Activated CD4-positive, CD25-positive, alpha-beta regulatory T cell (primary cell): ENCODE measurements around the gene GPR62.
"Not testable (repeated sequence)": the region's sequence is repeated elsewhere in the genome, so short reads cannot be mapped to it uniquely, and the experiment has no call there.

Source experiments
- DNase-seq, 4 experiments: peaks; one replicate each; lab custom pipeline; 2025; lab: John Stamatoyannopoulos, UW

The GPR62 gene

GRCh38 chr3:51970606-51971300 is 15.6 kb downstream of the GPR62 start:
- DNase-seq: no peak

GRCh38 chr3:51971350-51971749 is 16.2 kb downstream of the GPR62 start:
- no peak for DNase-seq

DNA sequence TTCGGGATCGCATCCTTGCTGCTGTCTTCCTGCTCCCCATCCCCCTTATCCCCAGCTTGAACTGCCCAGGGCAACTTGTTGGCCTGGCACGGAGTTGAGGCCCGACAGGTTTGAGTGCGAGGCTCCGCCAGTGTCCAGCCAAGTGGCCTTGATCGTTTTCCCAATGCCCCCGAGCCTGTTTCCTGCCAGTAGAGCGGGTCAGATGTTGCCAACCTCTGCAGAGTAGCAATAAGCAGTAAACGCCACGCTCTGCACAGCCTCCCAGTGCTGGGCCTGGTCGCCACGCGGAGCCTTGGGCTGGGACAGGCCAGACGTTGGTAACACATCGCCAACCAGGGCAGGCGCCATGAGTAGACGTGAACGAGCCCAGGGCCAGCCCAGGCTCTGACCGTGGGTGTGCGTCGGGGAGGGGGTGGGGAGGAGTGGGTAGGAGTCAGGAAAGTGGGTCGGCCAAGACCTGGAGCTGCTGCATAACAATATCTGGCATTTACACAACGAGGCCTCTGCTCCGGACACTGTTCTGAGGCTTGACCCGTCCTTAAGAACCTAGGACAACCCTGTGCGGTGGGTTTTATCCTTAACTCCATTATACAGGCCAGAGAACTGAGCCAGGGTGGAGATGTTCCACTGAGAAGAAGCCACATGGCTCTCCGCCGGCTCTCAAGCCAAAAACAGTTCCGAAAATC is 19.2 kb downstream of the GPR62 start:
- no peak for DNase-seq

DNA sequence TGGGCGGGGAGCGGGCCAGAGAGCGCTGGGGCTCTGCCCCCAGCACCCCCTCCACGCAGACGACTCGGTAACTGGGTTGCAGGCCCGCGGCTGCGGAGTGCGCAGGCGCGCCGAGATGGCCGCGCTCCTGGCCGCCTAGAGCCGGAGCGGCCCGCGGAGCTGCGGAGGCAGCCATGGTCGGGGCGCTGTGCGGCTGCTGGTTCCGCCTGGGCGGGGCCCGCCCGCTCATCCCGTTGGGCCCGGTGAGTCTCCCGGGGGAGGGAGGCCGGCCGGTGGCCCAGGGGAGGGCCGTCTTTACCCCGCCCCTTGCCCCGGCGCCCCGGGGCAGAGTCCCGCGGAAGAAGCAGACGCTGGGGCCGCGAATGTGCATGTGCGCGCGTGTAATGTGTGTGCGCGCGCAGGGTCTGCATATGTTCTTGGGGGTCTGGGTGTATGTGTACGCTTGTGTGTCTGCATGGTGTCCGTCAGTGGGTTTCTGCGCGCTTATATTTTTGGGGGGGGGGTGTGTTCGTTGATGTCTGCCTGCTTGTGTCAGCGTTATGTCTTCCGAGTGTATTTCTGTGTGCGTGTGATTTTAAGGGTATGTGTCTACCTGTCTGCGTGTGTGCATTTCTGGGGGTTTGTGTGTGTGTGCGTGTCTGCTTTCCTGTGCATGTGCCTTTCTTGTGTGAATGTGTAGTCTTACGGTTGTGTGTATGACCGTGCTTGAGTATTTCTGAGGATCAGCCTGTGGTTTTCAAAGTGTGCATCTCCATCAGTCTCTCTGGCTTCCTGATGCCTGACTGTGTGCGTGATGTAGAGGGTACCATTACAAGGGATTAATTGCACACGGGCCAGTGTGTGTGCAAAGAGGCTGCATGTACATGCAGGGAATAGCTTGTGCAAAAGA is 20.0 kb downstream of the GPR62 start, which contains the start of gene ABHD14A:
Gene ABHD14A, plus strand, starts transcription at position 102 of the 889 bp plus-strand sequence. Its CDS starts 72 bp downstream, at position 174.
- peak; percentile 28 to 58 (median 48) for DNase-seq

DNA sequence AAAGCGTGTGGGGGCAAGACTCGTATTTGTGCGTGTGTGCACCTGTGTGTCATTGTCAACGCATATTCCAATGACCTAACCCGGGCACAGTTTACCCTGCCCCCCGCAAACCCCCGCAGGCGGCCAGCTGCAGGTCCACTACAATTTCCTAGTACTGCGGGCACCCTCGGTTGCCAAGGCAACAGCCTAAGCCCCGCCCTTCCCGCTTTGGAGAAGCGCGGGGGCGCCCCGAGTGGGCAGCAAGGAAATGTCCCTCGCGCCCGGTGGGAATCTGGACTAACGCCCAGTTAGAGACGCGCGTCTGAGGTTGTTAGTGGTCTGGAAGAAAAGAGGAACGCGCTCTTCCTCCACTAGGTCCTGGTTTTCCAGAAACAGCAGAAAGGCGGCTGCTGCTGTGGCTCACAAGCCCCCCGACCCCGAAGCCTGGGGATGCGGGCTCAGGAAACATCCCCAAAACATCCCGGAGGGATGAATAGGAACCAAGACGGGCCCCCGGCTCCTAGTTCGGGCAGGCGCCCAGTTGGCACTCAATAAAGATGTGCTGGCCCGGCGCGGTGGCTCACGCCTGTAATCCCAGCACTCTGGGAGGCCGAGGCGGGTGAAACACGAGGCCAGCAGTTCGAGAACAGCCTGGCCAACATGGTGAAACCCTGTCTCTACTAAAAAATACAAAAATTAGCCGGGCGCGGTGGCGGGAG is 20.8 kb downstream of the GPR62 start:
- no peak for DNase-seq

DNA sequence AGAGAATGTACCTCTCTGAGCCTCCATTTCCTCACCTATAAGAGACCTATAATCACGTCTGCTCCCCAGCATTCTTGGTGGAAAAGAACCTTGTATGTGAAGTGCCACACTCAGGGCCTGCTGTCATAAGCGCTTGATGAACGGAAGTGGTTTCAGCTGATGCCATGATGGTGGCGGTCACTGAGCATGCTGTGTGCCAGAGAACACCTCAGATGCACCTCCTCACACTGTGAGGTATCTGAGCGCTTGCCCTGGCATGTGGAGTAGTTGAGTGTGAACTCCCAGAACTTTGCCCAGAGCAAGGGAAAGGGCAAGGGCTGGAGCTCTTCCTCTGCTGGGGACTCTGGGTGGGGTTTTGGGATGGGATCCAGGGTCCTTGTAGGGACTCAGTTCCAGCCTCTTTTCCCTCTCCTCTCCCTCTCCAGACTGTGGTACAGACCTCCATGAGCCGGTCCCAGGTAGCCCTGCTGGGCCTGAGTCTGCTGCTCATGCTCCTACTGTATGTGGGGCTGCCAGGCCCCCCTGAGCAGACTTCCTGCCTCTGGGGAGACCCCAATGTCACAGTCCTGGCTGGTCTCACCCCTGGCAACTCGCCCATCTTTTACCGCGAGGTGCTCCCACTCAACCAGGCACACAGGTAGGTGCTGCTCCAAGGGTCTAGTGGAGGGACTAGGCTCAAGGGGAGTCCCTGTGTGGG is 22.4 kb downstream of the GPR62 start:
- no peak for DNase-seq

- no peak for DNase-seq
Observed at GRCh38 chr3:51978143-51978502, 22.9 kb downstream of the GPR62 start.

DNA sequence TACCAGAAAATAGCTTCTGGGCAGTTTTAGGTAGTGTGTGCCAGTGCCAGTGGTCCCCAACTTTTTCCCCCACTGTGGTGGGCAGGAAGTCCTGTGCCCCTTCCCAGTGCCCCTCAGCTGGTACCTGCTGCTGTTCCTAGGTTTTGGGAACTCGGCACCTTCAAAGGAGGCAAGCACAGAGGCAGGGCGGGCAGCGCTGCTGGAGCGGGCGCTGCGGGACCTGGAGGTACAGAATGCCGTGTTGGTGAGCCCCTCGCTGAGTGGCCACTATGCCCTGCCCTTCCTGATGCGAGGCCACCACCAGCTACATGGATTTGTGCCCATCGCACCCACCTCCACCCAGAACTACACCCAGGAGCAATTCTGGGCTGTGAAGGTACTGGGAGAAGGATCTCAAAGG is 25.1 kb downstream of the GPR62 start:
- no peak for DNase-seq

GRCh38 chr3:51982352-51982837 is 27.2 kb downstream of the GPR62 start:
- DNase-seq: no peak

DNA sequence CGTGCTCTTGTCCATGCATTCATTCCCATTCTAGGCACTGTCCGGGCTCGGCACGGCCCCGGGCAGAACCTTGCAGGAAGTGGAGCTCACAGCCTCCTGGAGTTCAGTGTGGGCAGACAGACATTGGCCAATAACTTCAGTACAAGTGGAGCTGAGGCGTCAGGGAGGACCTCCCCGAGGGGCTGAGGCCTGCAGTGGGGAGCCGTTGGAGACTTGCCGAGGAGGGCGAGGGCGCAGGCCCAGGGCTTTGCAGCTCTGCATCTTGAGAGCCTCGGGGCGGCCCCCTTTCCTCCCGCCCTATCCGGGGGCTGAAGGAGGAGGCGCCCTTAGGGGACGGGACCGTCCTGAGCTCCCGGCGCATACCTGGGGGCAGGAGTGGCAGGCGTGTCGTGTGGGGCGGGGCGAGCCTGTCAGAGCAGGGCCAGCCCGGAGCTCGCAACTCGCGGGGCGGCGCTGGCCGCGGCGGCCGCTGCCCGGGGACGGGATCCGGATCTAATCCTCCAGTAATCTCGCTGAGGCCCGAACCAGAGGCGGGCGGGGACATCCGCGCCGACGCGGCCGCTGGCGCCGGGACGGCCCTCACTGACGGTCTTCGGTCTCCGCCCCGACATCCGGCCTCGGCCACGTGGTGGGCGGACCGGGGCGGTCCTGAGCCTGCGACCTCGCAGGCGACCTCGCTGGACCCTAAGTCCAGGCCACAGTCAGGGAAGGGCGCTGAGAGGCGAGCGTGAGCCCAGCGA is 27.8 kb downstream of the GPR62 start, which contains the start of gene ACY1:
Gene ACY1, plus strand, starts transcription at position 698 of the 740 bp plus-strand sequence. CDS start 530 bp downstream, outside the sequence.
- DNase-seq: peak in 3 of 4 experiments; percentile 40 to 43 (median 41)

DNA sequence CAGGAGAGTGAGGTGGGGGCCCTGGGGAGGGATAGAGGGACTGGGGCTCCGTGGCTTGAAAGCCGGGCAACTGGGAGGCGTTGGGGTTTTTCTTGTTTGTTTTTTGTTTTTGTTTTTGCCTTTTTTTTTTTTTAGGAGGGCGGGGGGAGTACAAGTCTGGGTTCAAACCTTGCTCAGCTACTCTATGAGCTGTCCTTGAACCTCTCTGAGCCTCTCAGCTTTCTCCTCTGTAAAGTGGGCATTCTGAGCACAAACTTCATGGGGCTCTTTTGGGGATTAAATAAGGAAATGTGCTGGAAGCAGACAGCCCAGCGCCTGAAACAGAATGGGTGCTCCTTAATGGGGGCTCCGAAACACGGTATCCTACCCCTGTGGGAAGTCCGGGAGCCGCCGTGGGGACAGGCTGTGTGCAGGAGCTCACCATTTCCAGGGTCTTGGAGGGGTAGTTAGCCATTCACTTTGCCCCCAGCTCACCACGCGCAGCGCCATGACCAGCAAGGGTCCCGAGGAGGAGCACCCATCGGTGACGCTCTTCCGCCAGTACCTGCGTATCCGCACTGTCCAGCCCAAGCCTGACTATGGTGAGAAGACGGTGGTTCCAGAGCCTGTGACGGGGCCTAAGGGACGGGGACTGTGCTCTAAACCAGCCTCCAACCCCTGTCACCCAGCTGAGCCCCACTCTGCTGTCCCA is 28.5 kb downstream of the GPR62 start:
- no peak for DNase-seq

DNA sequence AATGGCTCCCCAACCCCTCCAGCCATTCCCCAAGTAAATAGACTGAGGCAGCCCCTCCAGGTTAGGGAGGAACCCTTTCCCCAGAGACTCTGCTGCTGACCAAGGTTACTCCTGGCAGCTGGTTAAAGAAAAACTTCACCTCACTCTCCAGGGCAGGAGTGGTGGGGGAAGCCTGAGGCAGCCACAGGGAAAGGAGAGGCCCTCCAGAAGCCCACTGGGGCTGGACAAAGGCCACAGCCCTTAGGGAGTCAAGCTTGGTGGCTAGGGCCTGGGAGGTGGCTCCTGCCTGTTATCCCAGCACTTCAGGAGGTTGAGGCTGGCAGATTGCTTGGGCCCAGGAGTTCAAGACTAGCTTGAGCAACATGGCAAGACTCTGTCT is 29.1 kb downstream of the GPR62 start:
- DNase-seq: no peak

GRCh38 chr3:51985063-51985462 is 29.9 kb downstream of the GPR62 start:
- DNase-seq: no peak

DNA sequence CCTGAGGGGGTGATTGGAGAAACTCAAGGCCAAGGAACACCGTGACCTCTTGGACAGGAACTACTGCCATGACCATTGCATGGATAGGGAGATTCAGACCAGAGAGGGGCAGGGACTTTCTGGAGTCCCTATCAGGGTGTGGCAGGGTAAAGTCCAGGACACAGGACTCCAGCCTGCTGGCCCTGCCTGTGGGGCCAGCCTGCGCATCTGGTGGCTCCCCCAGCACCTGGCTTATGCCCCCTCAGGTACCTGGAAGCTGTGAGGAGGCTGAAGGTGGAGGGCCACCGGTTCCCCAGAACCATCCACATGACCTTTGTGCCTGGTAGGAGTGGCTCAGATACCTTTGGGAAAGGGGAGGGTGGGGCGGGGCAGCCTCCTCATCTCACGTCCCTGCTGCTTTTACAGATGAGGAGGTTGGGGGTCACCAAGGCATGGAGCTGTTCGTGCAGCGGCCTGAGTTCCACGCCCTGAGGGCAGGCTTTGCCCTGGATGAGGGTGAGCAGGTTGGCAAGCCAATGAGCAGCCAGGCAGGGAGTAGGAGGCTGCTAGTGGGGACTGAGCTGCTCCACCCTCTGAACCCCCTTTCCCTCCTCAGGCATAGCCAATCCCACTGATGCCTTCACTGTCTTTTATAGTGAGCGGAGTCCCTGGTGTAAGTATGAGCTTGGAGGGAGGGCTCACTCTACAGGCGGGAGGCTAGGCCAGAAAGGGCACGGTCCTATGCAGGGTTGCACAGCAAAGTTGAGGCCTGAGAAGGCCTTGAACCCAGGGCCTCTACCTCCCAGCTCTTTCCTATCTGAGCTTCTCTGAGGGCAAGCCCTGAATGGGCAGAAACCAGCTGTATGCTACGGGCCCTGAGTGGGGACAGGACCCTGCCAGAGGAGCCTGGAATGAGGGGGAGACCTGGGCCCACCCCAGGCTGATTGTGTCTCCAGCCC is 31.1 kb downstream of the GPR62 start:
- no peak for DNase-seq

GRCh38 chr3:51987568-51987967 is 32.4 kb downstream of the GPR62 start:
- DNase-seq: no peak

- no peak for DNase-seq
Observed at GRCh38 chr3:51988286-51989146, 33.3 kb downstream of the GPR62 start.

DNA sequence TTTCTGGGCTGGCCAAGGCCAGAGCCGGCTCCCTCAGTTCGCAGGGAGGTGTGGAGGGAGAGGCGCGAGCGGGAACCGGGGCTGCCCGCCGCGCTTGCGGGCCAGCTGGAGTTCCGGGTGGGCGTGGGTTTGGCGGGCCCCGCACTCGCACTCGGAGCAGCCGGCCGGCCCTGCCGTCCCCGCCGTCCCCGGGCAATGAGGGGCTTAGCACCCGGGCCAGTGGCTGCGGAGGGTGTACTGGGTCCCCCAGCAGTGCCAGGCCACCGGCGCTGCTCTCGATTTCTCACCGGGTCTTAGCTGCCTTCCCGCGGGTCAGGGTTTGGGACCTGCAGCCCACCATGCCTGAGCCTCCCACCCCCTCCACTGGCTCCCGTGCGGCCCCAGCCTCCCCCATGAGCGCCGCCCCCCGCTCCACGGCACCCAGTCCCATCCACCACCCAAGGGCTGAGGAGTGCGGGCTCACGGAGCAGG is 35.4 kb downstream of the GPR62 start:
- DNase-seq: not testable (repeated sequence)
